PC-3 (cell line): ENCODE measurements around the gene FOXN3. TPM values are rescaled to one million over a fixed set of nuclear protein-coding genes. Genes with fewer than 3 reads are reported as not detected.

Experiments used
- ATAC-seq: fragments of 200-7000 bp; cut with Tn5 transposase; 2 replicates; pipeline ENCODE4 v1.9.1; 2020; ENCODE audit warnings: mild to moderate bottlenecking, moderate library complexity
- BruUV-seq: library from RNA; stranded (reverse); fragments of 400-500 nt; replicated peaks from 2 replicates; lab custom pipeline; 2021; lab: Mats Ljungman, UMichigan
- CTCF ChIA-PET: fragments of 300-600 bp; sonication (Branson Sonifier 250); formaldehyde crosslinking; loops from one replicate; lab custom pipeline; 2022; ENCODE audit warnings: antibody characterized with exemption; lab: Charles Lee
- POLR2A ChIA-PET: fragments of 300-600 bp; sonication (Branson Sonifier 250); formaldehyde crosslinking; loops from one replicate; lab custom pipeline; 2022; ENCODE audit warnings: antibody characterized with exemption; ENCODE audit not compliant: unreplicated experiment; lab: Charles Lee
- DNase-seq: peaks from one replicate; pipeline ENCODE4 v3.0.0-alpha.2; 2015
- H2AFZ ChIP-seq: fragments of 300-600 bp; sonication (generic); 2 replicates; pipeline ENCODE4 v1.6.0; 2016; ENCODE audit warnings: antibody characterized with exemption, low read length
- H3F3A ChIP-seq: fragments of 300-600 bp; sonication (generic); one replicate; pipeline ENCODE4 v1.6.0; 2017; ENCODE audit warnings: antibody characterized with exemption, low read length, control low read depth, mild to moderate bottlenecking; ENCODE audit not compliant: unreplicated experiment
- H3K27ac ChIP-seq: fragments of 300-600 bp; sonication (generic); 2 replicates; pipeline ENCODE4 v1.5.1; 2016; ENCODE audit warnings: mild to moderate bottlenecking, low read length
- H3K27me3 ChIP-seq: fragments of 300-600 bp; sonication (generic); 2 replicates; pipeline ENCODE4 v1.6.1; 2016; ENCODE audit warnings: low read length, mixed read lengths
- H3K36me3 ChIP-seq: fragments of 300-600 bp; sonication (generic); 2 replicates; pipeline ENCODE4 v1.6.1; 2016; ENCODE audit warnings: low read depth, mixed run types, low read length, mixed read lengths
- H3K4me1 ChIP-seq: fragments of 300-600 bp; sonication (generic); 2 replicates; pipeline ENCODE4 v1.5.1; 2016; ENCODE audit warnings: low read length; ENCODE audit not compliant: insufficient read depth
- H3K4me2 ChIP-seq: fragments of 300-600 bp; sonication (generic); 2 replicates; pipeline ENCODE4 v1.6.0; 2016; ENCODE audit warnings: low read length
- H3K4me3 ChIP-seq: fragments of 300-600 bp; sonication (generic); 2 replicates; pipeline ENCODE4 v1.5.1; 2016; ENCODE audit warnings: mild to moderate bottlenecking, low read length, mixed read lengths
- H3K79me2 ChIP-seq: fragments of 300-600 bp; sonication (generic); 2 replicates; pipeline ENCODE4 v1.6.1; 2017; ENCODE audit warnings: low read length, mixed read lengths
- H3K9ac ChIP-seq: fragments of 300-600 bp; sonication (generic); 2 replicates; pipeline ENCODE4 v1.6.0; 2016; ENCODE audit warnings: mild to moderate bottlenecking, low read length
- H3K9me2 ChIP-seq: fragments of 300-600 bp; sonication (generic); replicated peaks from 2 replicates; pipeline ENCODE4 v1.6.1; 2016; ENCODE audit warnings: mixed run types, low read length, mixed read lengths
- H3K9me3 ChIP-seq: fragments of 300-600 bp; sonication (generic); 2 replicates; pipeline ENCODE4 v1.6.1; 2016; ENCODE audit warnings: low read length, mixed read lengths
- H4K20me1 ChIP-seq: fragments of 300-600 bp; sonication (generic); 2 replicates; pipeline ENCODE4 v1.6.1; 2016; ENCODE audit warnings: low read length, mixed read lengths
- CTCF ChIP-seq: fragments of 300-600 bp; sonication (generic); conservative IDR thresholded peaks from 2 replicates; pipeline ENCODE4 v1.5.1; 2017; ENCODE audit warnings: antibody characterized with exemption, low read depth, mild to moderate bottlenecking, low read length
- EZH2 ChIP-seq: fragments of 300-600 bp; sonication (generic); IDR thresholded peaks from one replicate; pipeline ENCODE4 v1.6.1; 2017; ENCODE audit warnings: antibody characterized with exemption, mild to moderate bottlenecking, low read length; ENCODE audit not compliant: unreplicated experiment
- EZH2phosphoT487 ChIP-seq: fragments of 300-600 bp; sonication (generic); IDR thresholded peaks from 2 replicates; pipeline ENCODE4 v1.6.1; 2018; ENCODE audit warnings: mild to moderate bottlenecking, antibody characterized with exemption, low read length, borderline replicate concordance
- intact Hi-C: fragments of 100-400 bp; cut with micrococcal nuclease; formaldehyde crosslinking; loops from 2 replicates; pipeline ENCODE4 v1.9.0; 2023
- total RNA-seq: library from RNA; depleted of rRNA; stranded (reverse); fragments of >200 nt; gene quantifications from 2 replicates; pipeline ENCODE4 v1.2.3, GENCODE V29; 2014

Gene FOXN3
- total RNA-seq, 1 experiment from 2014 or later, result 13.3 TPM

GRCh38 chr14:89419973-89420482 is 3.0 kb upstream of the FOXN3 start:
- no peak overlapping the region for H3K27ac ChIP-seq
- H3K79me2 ChIP-seq, result peaks cover 4% of the 10 kb centered on the region; the same call in 1 of the 2 replicates
- H3K4me3 ChIP-seq, result no peak overlapping the region
- peak overlapping the region; percentile 11; the same call in 1 of the 2 replicates for H3K4me2 ChIP-seq
- POLR2A ChIA-PET, result no interaction called here
- no peak for TF ChIP-seq EZH2
- no peak for TF ChIP-seq CTCF
- no peak for TF ChIP-seq EZH2phosphoT487
- H3K36me3 ChIP-seq, result no peaks in the 10 kb centered on the region
- no peaks in the 10 kb centered on the region for H4K20me1 ChIP-seq
- peaks cover 37% of the 10 kb centered on the region for H3K4me1 ChIP-seq
- DNase-seq, result no peak
- H3K9ac ChIP-seq, result no peak overlapping the region
- no peak for ATAC-seq
- BruUV-seq, result no TSS peak
- H3K27me3 ChIP-seq, result no peaks in the 10 kb centered on the region
- H2AFZ ChIP-seq, result no peak overlapping the region
- intact Hi-C loops, result loop anchor here (5.0 to 10.0 kb wide), 7 partner anchors 87 to 497 kb away; no protein-coding TSS in a partner anchor
- CTCF ChIA-PET, result no interaction called here
- H3F3A ChIP-seq, result no peaks in the 10 kb centered on the region
- no peaks in the 10 kb centered on the region for H3K9me3 ChIP-seq
- no peaks in the 10 kb centered on the region for H3K9me2 ChIP-seq

GRCh38 chr14:89418976-89419375 is 1.9 kb upstream of the FOXN3 start:
- Histone ChIP-seq H3K9ac (no peak overlapping the region), H3K9me2 (no peaks in the 10 kb centered on the region), H4K20me1 (no peaks in the 10 kb centered on the region), H3K4me1 (peaks cover 37% of the 10 kb centered on the region), H3K9me3 (no peaks in the 10 kb centered on the region), H3K4me2 (no peak overlapping the region), H3F3A (no peaks in the 10 kb centered on the region), H2AFZ (no peak overlapping the region), H3K4me3 (no peak overlapping the region), H3K27ac (no peak overlapping the region), H3K27me3 (no peaks in the 10 kb centered on the region), H3K79me2 (peaks cover 5% of the 10 kb centered on the region; the same call in 1 of the 2 replicates), H3K36me3 (no peaks in the 10 kb centered on the region)
- TF ChIP-seq EZH2phosphoT487 (no peak), CTCF (no peak), EZH2 (no peak)
- ATAC-seq (no peak), DNase-seq (no peak)
- POLR2A ChIA-PET, result no interaction called here
- BruUV-seq, result no TSS peak
- CTCF ChIA-PET, result no interaction called here
- intact Hi-C loops, result loop anchor here (5.0 to 10.0 kb wide), 7 partner anchors 88 to 498 kb away; no protein-coding TSS in a partner anchor

- Histone ChIP-seq H3K4me1 (peaks cover 37% of the 10 kb centered on the region), H3K27ac (no peak overlapping the region), H3K27me3 (no peaks in the 10 kb centered on the region), H3F3A (no peaks in the 10 kb centered on the region), H4K20me1 (no peaks in the 10 kb centered on the region), H3K9me2 (no peaks in the 10 kb centered on the region), H2AFZ (peak overlapping the region; percentile 99; the same call in 1 of the 2 replicates), H3K9ac (no peak overlapping the region), H3K9me3 (no peaks in the 10 kb centered on the region), H3K4me2 (peak overlapping the region; percentile 99), H3K79me2 (peaks cover 5% of the 10 kb centered on the region; the same call in 1 of the 2 replicates), H3K36me3 (no peaks in the 10 kb centered on the region), H3K4me3 (peak overlapping the region; percentile 92; the same call in 1 of the 2 replicates)
- CTCF ChIA-PET, result no interaction called here
- intact Hi-C loops, result loop anchor here (5.0 to 10.0 kb wide), 7 partner anchors 89 to 499 kb away; no protein-coding TSS in a partner anchor
- DNase-seq (no peak), ATAC-seq (no peak)
- TF ChIP-seq EZH2, result no peak
- BruUV-seq, result no TSS peak
- POLR2A ChIA-PET, result no interaction called here
These were observed 1.4 kb upstream of the FOXN3 start for GRCh38 chr14:89418452-89418851.
